Activated naive CD4-positive, alpha-beta T cell treated with Interleukin-2 at 50 U/mL for 16 hours (primary cell): ENCODE data around the gene CST1.
"Not testable (repeated sequence)": the region's sequence is repeated elsewhere in the genome, so short reads cannot be mapped to it uniquely, and the experiment has no call there.

Experiments
- DNase-seq: peaks from one replicate; pipeline ENCODE4 v3.0.0-alpha.2; 2020

CST1 gene

GRCh38 chr20:23753589-23753988 is 2.9 kb upstream of the CST1 start:
- DNase-seq, result no peak

- DNase-seq, result no peak
Observed at GRCh38 chr20:23753194-23753548, 2.4 kb upstream of the CST1 start.

GRCh38 chr20:23752481-23753193 is 1.9 kb upstream of the CST1 start:
- DNase-seq, result no peak

- DNase-seq, result no peak
Observed at GRCh38 chr20:23752019-23752418, 1.3 kb upstream of the CST1 start.

- DNase-seq, result no peak
Observed at GRCh38 chr20:23749746-23750145, 989 bp downstream of the CST1 start.

GRCh38 chr20:23748975-23749374 is 1.8 kb downstream of the CST1 start:
- not testable (repeated sequence) for DNase-seq

- not testable (repeated sequence) for DNase-seq
Observed at GRCh38 chr20:23747551-23747950, 3.2 kb downstream of the CST1 start.

- not testable (repeated sequence) for DNase-seq
Observed at GRCh38 chr20:23747092-23747491, 3.6 kb downstream of the CST1 start.

- DNase-seq, result no peak
Observed at GRCh38 chr20:23746321-23746720, 4.4 kb downstream of the CST1 start.

GRCh38 chr20:23745247-23745646 is 5.5 kb downstream of the CST1 start:
- no peak for DNase-seq

- DNase-seq, result no peak
Observed at GRCh38 chr20:23744817-23745216, 5.9 kb downstream of the CST1 start.

- DNase-seq, result not testable (repeated sequence)
Observed at GRCh38 chr20:23735391-23735790, 15.3 kb downstream of the CST1 start.

- DNase-seq, result not testable (repeated sequence)
Observed at GRCh38 chr20:23734949-23735348, 15.8 kb downstream of the CST1 start.

- DNase-seq, result not testable (repeated sequence)
Observed at GRCh38 chr20:23734440-23734839, 16.3 kb downstream of the CST1 start.

- DNase-seq, result no peak
Observed at GRCh38 chr20:23727016-23727415, 23.7 kb downstream of the CST1 start.

- no peak for DNase-seq
Observed at GRCh38 chr20:23725102-23725501, 25.6 kb downstream of the CST1 start.

GRCh38 chr20:23723659-23724307 is 27.0 kb downstream of the CST1 start:
- peak; percentile 6 for DNase-seq

GRCh38 chr20:23722851-23723250 is 27.9 kb downstream of the CST1 start:
- not testable (repeated sequence) for DNase-seq

GRCh38 chr20:23721962-23722361 is 28.8 kb downstream of the CST1 start:
- no peak for DNase-seq

- not testable (repeated sequence) for DNase-seq
Observed at GRCh38 chr20:23719351-23719750, 31.4 kb downstream of the CST1 start.

- DNase-seq, result not testable (repeated sequence)
Observed at GRCh38 chr20:23711778-23712177, 39.0 kb downstream of the CST1 start.

GRCh38 chr20:23710771-23711170 is 40.0 kb downstream of the CST1 start:
- DNase-seq, result no peak

GRCh38 chr20:23705895-23706294 is 44.8 kb downstream of the CST1 start:
- DNase-seq, result no peak

- no peak for DNase-seq
Observed at GRCh38 chr20:23702021-23702420, 48.7 kb downstream of the CST1 start.

- DNase-seq, result no peak
Observed at GRCh38 chr20:23700931-23701330, 49.8 kb downstream of the CST1 start.
